Breast epithelium (tissue), 3 donors: ENCODE measurements around the gene PMEL.

Source experiments
- POLR2A ChIP-seq: fragments of 450-650 bp; IDR thresholded peaks from one replicate; pipeline ENCODE4 v1.6.1; 2016; ENCODE audit warnings: antibody characterized with exemption, mild to moderate bottlenecking, moderate library complexity
- POLR2AphosphoS5 ChIP-seq, 3 donors: sonication (generic); formaldehyde crosslinking; IDR thresholded peaks; one replicate each; pipeline ENCODE4 v1.6.1; 2017; ENCODE audit warnings: antibody characterized with exemption in 3 of 3
- TF ChIP-seq, protein P1 (sequence below), 3 donors: fragments of 450-650 bp; IDR thresholded peaks; one replicate each; pipeline ENCODE4 v1.5.1; 2016 to 2017; ENCODE audit warnings: antibody characterized with exemption in 3 of 3, mild to moderate bottlenecking in 3 of 3, moderate library complexity in 3 of 3

DNA sequence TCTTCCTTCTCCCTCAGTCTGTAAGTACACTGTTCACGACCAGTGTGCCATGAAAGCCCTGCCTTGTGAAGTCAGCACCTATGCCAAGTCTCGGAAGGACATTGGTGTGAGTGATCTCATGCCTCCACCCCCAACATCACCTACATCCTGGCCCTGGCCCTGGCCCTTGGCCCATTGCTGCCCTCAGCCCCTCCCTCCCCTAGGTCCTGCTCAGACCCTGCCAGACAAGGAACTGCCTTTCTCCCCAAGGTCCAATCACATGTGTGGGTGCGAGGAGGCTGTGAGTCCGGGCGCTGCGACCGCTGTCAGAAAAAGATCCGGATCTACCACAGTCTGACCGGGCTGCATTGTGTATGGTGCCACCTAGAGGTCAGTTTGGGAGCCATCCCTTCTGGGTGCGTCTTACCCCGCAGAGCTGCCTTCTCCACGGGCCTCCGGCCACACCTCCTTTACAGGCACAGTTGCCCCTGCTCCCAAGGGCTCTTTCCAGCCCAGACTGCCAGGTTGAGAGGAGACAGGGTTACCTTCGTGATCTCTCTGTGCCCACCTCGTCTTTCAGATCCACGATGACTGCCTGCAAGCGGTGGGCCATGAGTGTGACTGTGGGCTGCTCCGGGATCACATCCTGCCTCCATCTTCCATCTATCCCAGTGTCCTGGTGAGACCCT lies 25.6 kb downstream of the PMEL start:
- TF ChIP-seq POLR2A (no peak), POLR2AphosphoS5 (IDR thresholded peaks at IDR 0.05) (peak in 2 of 3 donors; percentile 27 to 43)
- TF ChIP-seq, protein P1, sequence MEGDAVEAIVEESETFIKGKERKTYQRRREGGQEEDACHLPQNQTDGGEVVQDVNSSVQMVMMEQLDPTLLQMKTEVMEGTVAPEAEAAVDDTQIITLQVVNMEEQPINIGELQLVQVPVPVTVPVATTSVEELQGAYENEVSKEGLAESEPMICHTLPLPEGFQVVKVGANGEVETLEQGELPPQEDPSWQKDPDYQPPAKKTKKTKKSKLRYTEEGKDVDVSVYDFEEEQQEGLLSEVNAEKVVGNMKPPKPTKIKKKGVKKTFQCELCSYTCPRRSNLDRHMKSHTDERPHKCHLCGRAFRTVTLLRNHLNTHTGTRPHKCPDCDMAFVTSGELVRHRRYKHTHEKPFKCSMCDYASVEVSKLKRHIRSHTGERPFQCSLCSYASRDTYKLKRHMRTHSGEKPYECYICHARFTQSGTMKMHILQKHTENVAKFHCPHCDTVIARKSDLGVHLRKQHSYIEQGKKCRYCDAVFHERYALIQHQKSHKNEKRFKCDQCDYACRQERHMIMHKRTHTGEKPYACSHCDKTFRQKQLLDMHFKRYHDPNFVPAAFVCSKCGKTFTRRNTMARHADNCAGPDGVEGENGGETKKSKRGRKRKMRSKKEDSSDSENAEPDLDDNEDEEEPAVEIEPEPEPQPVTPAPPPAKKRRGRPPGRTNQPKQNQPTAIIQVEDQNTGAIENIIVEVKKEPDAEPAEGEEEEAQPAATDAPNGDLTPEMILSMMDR (IDR thresholded peaks at IDR 0.05), result peak; percentile 68 to 90 (median 90)
